ENCODE measurements around the gene PCNT. TPM values are rescaled to one million over a fixed set of nuclear protein-coding genes. Genes with fewer than 3 reads are reported as not detected.

Gene PCNT
- total and polyA plus RNA-seq, 2 of the 8 experiments (the other 6 are each of a cell fraction or from before 2014, with no cell fraction given), result 9.9 to 45.1 TPM

DNA sequence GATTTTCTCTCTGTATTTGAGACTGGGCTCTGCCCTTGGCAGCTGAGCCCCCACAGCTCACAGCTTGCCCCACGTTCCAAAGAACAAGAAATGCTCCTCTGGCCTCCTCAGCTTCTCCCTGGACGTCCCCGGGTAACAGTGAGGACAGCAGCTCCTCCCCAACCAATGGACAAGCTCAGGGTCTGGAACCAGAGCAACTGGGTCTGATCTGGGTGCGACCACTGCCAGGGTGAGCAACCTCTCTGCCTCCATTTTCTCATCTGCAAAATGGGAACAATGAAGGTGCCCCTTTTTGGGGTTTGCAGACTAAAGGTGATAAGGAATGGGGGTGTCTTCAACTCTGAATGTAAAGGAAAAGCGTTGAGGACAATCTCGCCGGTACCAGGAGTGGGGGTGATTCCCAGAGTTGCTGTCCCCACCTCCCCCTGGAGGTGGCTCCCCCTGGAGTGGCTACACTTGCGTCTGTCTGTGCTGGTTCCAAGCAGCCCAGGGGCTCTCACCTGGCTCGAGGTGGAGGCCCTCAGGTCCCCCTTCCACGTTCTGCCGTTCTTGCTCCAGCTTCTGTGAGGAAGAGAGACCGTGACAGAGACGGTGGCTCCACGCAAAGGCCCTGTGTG lies 7.1 kb upstream of the PCNT start (continued):
- TF ChIP-seq RNF2 (IDR thresholded peaks at IDR 0.05; ENCODE audit: borderline replicate concordance, low read depth, low read length, missing control alignments, poor library complexity, severe bottlenecking) (no peak), ZNF274 (IDR thresholded peaks at IDR 0.05; ENCODE audit: borderline replicate concordance, extremely low read depth, low read length) (no peak), KDM4A (IDR thresholded peaks at IDR 0.05; ENCODE audit: low read depth, low read length, severe bottlenecking) (no peak)
